GM20000 (cell line): ENCODE results near the gene IGFL3.

Experiments used
- DNase-seq: peaks from one replicate; pipeline ENCODE4 v3.0.0; 2012; ENCODE audit warnings: low spot score
- TF ChIP-seq, protein P1 (sequence below): IDR thresholded peaks from 2 replicates; pipeline ENCODE4 v1.5.1; 2012; ENCODE audit warnings: mild to moderate bottlenecking, control low read depth; ENCODE audit errors: extremely low read depth, missing control alignments

The IGFL3 gene

DNA sequence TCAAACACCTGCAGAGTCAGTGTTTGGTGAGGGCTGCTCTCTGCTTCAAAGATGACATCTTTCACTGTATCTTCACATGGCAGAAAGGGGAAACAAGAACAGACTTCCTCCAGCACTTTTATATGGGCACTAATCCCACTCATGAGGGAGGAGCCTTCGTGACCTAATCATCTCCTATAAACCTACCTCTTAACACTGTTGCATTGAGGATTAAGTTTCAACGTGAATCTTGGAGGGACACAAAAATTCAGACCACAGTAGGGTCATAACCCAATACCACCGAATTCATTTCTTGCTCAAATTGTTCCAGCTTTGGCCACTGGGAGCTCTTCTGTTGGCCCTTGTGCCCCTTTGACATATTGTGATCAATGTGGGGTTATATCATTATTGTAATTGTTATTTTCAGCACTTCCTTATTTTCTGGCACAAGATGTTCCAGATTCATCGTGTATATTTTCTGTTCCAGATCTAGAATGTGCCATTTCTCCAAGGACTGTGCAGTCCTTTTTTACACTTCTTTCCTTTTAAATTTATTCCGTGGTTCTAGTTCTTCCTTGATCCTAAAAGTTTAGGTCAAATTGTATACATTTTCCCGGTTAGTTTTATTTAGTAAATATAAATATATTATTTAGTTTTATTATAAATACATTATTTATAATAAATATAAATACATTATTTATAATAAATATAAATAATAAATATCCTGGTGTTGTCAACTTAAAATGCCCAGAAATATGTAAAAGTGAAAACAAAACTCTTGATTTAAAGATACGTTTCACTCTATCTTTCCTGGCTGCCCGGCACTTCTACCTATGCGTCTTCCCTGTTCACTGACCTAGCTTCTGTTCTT is 48.2 kb downstream of the IGFL3 start:
- DNase-seq: no peak

DNA sequence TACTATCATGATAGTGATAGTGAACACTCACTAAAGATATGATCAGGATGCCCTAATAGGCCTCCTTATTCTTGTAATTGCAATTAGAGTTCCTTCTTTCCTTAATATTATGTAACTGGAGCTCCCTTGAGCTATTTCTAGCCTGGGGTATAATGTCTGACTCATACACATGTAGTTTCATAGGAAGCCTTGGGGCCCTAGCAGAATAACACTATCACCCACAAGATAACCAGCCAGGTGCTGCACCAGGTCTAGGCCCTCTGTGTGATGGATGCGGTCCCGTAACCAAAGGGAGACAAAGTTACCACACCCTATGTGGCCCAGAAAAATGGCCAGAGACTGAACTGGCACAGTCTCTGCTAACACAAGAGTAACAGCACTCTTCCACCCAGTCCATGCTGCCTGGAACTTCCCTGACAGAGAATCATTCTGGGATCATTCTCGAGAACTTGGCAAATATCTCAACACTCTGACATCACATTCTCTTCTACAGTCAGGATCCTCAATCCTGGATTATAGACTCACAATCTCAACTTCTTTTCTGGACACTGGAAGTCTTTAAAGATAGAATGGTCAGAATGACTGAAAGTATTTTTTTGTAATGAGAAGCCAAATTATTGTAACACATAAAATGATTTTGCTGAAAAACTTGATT is 51.1 kb downstream of the IGFL3 start:
- TF ChIP-seq, protein P1, sequence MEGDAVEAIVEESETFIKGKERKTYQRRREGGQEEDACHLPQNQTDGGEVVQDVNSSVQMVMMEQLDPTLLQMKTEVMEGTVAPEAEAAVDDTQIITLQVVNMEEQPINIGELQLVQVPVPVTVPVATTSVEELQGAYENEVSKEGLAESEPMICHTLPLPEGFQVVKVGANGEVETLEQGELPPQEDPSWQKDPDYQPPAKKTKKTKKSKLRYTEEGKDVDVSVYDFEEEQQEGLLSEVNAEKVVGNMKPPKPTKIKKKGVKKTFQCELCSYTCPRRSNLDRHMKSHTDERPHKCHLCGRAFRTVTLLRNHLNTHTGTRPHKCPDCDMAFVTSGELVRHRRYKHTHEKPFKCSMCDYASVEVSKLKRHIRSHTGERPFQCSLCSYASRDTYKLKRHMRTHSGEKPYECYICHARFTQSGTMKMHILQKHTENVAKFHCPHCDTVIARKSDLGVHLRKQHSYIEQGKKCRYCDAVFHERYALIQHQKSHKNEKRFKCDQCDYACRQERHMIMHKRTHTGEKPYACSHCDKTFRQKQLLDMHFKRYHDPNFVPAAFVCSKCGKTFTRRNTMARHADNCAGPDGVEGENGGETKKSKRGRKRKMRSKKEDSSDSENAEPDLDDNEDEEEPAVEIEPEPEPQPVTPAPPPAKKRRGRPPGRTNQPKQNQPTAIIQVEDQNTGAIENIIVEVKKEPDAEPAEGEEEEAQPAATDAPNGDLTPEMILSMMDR: no peak
- no peak for DNase-seq

More for the DNA sequence above, 48.2 kb downstream of the IGFL3 start:
- TF ChIP-seq, protein P1: no peak
